ENCODE data around the gene DNASE2.

The DNASE2 gene

DNA sequence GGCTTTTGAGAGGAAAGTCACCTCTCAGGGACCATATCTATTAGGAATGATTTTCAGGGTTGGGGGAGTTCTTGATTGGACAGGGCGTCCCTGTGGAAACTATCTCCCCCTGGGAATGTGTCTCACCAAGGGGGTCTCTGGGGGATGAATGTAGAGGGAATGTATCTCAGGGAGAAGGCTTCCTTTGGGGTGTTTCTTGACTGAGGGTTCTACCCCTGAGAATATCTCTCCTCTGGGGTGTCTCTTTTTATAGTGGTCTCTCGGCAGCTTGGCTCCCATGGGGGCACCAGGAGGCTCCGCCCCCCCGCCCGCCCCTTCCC lies 47.9 kb downstream of the DNASE2 start:
- no peak for DNase-seq

DNA sequence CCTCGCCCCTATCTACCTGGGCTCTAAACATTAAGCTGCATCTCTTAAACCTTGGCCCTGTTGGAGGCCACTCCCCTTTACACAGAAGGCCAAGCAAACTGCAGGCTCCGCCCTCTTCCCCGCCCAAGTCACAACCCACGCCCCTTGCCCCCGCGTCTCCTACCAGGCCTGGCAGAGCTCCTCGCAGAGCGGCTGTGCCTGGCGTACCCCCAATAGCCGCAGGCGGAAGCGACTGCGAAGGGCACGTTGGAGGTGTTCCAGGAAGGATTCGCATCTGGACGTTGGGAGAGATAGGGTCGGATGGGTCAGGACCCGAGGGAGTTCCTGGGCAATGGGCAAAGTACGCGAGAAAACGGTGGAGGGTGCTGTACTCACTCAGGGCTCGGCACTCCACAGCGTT lies 52.8 kb downstream of the DNASE2 start:
- DNase-seq, result no peak

DNA sequence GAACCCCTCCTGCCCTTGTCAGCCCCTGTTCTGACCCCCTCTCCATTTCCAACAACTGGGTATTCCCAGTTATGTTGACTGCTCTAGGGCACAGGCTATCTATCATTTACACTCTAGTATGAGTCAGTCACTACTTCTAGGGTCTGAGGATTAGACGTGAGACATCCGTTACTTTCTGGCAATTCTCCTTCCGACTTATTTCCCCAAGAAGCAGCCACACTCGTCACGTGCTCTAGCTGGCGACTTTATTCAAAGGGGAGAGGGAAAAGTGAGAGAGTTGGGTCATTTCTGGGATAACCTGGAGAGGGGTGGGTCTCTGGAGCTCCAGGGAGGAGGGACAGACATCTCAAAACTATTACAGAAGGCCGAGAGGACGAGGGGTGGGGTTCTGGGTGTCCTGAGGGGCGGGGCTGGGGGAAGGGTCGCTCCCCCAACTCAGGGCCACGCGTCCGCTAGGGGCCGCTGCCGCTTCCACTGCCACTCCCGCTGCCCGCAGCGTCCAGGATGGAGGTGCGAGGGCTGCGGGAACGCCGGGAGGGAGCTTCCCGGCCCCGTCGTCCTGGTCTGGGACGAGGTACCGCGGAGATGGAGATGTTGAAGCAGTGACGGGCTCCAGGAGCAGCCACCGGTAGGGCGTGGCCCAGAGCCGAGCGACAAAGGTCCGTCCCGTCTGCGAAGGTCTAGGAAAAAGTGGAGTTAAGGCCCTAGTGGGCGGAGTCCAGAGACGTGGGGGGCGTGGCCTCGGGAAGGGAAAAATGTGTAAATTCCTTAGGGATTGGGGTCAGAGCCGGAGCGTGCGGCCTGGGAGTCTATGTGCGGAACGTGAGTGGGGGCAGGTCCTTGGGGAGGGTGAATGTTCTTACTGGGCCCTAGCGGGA lies 55.8 kb downstream of the DNASE2 start:
- DNase-seq, result peak; percentile 40

Measured in CD4-positive, alpha-beta T cell treated with Interleukin-17A for 4 hours (primary cell).